Tongue (tissue), 2 donors: ENCODE results near the gene CMKLR1. TPM values are rescaled to one million over a fixed set of nuclear protein-coding genes. Genes with fewer than 3 reads are reported as not detected.
A peak's percentile ranks its signal among the peaks of the same experiment; 100 is the strongest.

Source experiments
- DNase-seq: peaks from one replicate; pipeline ENCODE4 v3.0.0-alpha.2; 2015
- total RNA-seq: library from RNA; depleted of rRNA; stranded (reverse); fragments of >200 nt; gene quantifications from one replicate; pipeline ENCODE4 v1.2.3, GENCODE V29; 2014

The CMKLR1 gene
- total RNA-seq, 1 donor from 2014 or later, result 6.1 TPM

GRCh38 chr12:108315486-108316105, 23.5 kb downstream of the CMKLR1 start:
- DNase-seq, result no peak

DNA sequence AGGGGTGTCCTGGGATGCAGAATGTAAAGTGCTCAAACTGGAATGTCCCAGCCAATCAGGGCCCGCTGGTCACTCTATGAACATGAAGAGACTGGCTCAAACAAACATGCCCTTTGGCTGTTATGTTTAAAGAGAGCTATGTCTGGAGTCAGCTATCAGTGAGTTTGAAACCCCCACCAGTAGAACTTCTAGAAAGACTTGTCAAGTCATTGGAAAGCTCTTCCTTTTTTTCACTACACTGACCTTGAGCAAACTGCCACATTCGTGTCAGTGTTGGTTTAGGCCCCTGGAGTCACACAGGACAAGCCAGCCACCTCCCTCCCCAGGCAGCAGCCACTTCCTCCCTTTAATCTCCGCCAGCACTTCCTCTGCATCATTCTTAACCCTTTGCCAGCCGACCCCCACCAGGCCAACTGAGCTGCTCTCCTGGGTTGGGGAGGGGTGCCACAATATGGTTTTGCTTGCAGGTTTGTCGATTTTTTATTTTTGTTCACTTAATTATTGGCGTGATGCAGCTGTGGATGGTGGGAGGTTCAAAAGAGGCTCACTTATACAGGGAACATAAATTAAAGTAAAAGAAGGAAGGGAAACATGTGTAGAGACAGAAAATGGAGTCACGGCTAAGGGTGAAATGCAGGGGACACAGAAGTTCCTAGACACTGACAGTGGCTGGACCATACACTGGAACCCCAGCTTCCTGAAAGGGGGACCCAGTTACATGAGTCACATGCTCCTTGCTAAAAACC, 25.3 kb downstream of the CMKLR1 start:
- DNase-seq, result peak; percentile 33

DNA sequence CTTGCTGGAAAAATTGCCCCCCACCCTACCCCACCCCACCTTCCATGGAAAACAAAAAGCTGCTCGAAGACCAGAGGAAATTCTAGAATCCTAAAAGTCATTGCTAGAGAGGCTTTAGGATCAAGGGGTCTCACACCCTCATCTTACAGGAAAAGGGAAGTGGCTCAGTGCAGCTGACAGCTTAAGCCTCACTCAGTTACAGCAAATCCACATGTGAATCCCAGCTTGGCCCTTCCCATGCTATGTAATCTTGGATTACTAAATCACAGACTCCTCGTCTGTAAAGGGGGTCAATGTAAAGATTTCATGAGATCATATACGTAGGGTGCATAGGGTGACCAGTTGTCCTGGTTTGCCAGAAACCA, 25.9 kb downstream of the CMKLR1 start:
- peak; percentile 65 for DNase-seq

GRCh38 chr12:108312693-108313189, 26.4 kb downstream of the CMKLR1 start:
- peak; percentile 95 for DNase-seq

- DNase-seq, result no peak
Measured at GRCh38 chr12:108312073-108312659, 26.9 kb downstream of the CMKLR1 start.

- DNase-seq, result no peak
Measured at GRCh38 chr12:108311605-108312004, 27.5 kb downstream of the CMKLR1 start.

DNA sequence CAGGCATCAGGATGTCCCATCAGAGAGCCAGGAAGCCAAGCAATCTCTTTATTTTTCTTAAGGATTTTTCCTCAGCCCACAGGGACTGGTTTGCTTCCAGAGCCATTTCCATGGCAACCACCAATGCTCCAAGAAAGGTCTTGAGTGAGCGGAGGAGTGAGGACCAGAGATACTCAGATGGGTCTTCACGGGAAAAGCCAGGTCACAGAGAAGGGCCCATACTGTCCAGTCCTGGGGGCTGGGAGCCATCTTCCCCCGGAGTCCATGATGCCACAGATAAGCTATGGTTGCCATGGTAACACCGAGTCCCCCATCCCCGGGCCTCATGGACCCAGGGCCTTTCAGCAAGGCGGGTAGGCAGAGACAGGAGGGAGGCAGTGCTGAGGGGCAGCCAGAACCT, 28.6 kb downstream of the CMKLR1 start:
- DNase-seq, result peak; percentile 66

DNA sequence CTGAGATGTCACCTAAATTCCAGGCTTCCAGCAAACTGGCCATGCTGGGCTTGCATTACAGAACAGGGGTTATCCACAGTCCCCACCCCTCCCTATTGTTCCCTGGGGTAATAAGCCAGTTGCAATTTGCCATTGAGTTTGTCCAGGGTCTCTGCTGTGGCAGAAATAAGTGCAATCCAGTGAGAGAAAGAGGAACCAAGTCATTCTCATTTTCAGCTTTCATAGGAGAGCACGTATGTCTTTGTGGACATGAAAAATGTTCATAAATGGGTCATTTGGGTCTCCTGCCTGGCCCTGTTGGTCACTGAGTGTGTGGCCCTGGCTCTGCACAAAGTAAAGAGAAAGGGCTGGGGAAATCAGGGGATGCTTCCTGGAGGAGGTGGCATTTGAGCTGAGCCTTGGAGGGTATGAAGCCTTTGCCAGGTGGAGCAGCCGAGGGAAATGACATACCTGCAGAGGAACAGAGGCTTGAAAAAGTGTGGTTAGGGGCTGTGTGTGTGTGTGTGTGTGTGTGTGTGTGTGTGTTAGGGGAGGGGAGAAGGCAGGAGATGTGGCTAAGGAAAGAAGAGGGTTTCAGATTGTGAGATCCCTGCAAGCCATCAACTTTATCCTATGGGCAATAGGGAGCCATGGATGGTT, 29.3 kb downstream of the CMKLR1 start:
- no peak for DNase-seq

DNA sequence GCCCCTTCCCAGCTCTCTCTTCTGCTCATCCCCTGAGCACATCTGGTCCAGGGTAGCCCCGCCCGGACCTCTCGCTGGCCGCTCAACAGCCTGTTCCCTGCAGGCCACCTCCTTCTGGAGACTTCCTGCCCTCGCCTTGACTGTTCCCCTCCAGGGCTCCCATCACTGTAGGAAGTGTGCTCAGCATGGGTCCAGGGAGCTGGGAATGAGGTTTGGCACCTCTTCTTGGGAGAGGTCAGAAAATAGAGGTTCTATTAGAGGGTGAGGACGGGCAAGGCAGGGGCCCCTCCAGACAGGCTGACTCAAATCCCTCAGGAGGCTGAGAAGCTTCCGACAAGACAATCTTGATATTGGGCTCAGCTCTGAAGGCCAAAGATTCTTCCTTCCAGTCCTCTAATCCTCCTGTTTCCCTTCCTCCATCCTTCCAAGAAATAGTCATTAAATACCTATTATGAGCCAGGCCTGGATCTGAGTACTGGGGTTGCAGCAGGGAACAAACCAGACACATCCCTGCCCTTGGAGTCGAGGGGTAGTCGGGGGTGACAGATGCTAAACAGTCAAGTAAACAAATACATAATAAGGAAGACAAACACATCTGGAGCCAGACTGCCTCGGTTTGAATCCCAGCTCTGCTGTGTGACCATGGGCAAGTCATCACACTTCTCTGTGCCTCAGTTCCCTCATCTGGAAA, 30.6 kb downstream of the CMKLR1 start:
- peak; percentile 37 for DNase-seq

GRCh38 chr12:108307006-108307405, 32.1 kb downstream of the CMKLR1 start:
- no peak for DNase-seq

- DNase-seq, result no peak
Measured at GRCh38 chr12:108306506-108306905, 32.6 kb downstream of the CMKLR1 start.

DNA sequence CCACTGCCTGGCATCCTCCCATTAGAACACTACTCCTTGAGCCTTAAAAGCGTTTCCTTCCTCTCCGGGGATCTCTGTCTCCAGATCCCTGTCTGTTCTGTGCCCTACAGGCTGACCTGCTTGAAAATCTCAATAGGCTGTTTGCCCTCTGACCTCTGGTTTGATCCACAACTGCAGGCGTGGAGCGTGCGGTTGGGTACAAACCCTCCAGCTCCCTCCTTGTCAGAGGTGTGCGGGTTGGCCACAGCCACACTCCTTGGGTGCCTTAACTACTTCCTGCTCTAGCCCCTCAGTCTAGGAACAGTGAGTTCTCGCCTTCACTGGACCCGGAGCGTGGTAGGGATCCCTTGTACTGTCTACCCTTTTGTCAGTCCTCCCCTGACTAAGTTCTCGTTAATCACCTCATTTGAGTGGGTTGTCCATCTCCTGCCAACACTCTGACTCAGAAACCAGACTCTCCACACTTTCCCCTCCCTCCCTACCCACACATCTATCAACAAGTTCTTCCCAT, 33.1 kb downstream of the CMKLR1 start:
- no peak for DNase-seq

DNA sequence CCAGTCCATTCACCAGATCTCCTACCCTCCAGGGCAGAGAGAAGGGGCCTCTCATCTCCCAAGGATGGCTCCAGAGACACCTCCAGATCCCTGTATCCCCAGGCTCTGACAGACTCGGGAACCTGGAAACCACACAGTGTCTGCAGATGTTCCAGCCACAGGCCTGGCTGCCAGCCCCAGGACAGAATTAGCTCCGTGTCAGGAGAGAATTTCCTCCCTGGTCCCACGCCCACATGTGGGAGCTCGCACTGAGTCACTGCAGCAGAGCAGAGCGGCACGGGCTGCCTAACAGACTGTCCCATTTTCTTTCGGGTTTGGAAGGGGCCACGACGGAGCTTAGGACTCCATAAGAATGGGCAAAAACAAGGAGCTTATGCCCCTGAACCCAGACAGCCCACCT, 33.6 kb downstream of the CMKLR1 start:
- DNase-seq, result peak; percentile 92

GRCh38 chr12:108304633-108305032, 34.5 kb downstream of the CMKLR1 start:
- no peak for DNase-seq

DNA sequence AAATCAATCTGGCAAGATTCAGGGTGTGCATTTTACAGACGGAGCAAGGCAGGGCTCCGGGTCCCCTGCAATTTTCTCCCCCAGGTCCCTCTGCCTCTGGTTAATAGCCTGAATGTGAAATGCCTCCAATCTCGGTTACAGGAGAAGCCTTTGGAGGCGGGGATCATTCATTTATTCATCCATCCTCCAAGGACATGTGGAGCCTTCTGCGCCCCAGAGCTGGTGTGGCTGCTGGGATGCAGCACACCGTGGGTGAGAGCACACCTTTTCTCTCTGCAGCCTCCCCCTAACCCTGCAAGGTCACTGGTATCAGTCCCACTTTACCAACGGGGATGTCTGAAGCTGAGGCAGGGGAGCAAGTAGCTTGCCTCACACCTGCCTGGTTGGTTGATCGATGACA, 35.4 kb downstream of the CMKLR1 start:
- no peak for DNase-seq

GRCh38 chr12:108302403-108303311, 36.5 kb downstream of the CMKLR1 start:
- peak; percentile 82 for DNase-seq

- no peak for DNase-seq
Measured at GRCh38 chr12:108302016-108302402, 37.1 kb downstream of the CMKLR1 start.

DNA sequence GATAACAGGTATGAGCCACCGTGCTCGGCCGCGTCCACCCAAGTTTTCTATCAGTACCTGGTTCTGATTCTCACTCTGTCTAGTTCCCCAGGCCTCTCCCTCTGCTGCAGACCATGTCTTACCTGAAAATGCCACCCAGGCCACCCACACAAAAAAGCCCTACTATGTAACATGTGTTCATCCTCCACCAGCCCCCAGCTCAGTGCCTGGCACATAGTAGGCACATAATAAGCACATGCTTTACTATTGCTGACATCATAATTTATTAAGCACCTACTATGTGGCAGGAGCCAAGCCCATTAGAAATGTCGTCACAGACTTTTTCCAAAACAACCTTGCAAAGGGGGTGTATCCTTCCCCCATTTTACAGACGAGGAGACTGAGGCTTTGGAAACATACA, 37.8 kb downstream of the CMKLR1 start:
- DNase-seq, result no peak

GRCh38 chr12:108299980-108300696, 39.0 kb downstream of the CMKLR1 start:
- no peak for DNase-seq

DNA sequence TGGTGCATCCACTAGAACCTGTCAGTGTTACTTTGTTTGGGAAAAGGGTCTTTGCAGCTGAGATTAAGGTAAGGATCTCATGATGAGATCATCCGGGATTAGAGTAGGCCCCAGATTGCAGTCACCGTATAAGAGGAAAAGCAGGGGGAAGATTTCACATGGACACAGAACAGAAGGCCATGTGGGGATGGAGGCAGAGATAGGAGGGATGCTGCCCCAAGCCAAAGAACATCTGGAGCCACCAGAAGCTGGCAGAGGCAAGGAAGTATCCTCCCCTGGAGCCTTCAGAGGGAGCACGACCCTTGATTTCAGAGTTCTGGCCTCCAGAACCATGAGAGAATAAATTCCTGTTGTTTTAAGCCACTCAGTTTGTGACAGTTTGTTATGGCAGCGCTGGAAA, 39.6 kb downstream of the CMKLR1 start:
- no peak for DNase-seq
